Stimulated activated CD4-positive, alpha-beta T cell treated with anti-CD3 and anti-CD28 coated beads, Interleukin-15, amount 100 ng/mL, for 24 hours (primary cell): ENCODE results near the gene PEX11G.

Experiments
- DNase-seq: peaks from one replicate; pipeline ENCODE4 v3.0.0-alpha.2; 2020

PEX11G gene

GRCh38 chr19:7428651-7429113 is 60.2 kb downstream of the PEX11G start:
- DNase-seq = no peak

GRCh38 chr19:7427944-7428343 is 60.9 kb downstream of the PEX11G start:
- no peak for DNase-seq

DNA sequence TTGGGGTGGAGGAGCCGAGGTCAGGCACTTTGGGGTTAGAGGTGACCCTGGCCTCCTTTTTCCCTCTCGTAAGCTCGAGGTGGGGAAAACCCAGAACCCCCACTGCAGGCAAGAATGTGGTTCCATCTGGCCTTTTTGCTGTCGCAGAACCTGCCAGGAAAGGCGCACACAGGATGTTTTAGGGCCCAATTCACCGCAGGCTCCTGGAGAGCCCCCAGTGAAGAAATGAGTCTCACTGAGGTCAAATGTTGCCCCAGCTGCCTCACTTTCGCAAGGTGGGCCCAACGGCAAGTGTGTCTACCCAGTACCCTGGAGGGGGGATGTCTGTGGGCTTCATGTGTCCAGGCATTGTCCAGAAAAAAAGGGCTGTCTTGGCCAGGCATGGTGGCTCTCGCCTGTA is 61.8 kb downstream of the PEX11G start:
- DNase-seq = peak; percentile 38
